Measurements from ENCODE around the gene ETV5. TPM values are rescaled to one million over a fixed set of nuclear protein-coding genes. Genes with fewer than 3 reads are reported as not detected.
A peak's percentile ranks its signal among the peaks of the same experiment; 100 is the strongest.

Gene ETV5
- total and polyA plus RNA-seq, 10 of the 15 experiments (the other 5 are each of a cell fraction or from before 2014, with no cell fraction given), result 5.0 to 18.4 (median 7.4) TPM

- H3K9ac ChIP-seq (ENCODE audit: control insufficient read depth, insufficient read depth, low read length), result no peak overlapping the region
- H2AFZ ChIP-seq (ENCODE audit: control insufficient read depth, low read depth, low read length), result no peak overlapping the region
- H3K4me2 ChIP-seq (ENCODE audit: control insufficient read depth, insufficient read depth), result peak overlapping the region; percentile 62
- in situ Hi-C loops (cut with MboI) (no loop called here), intact Hi-C loops (cut with micrococcal nuclease; ENCODE audit: unreplicated experiment) (no loop called here)
- H3K9me3 ChIP-seq (replicated peaks; ENCODE audit: control insufficient read depth, insufficient read depth, low read length), result no peaks in the 10 kb centered on the region
- POLR2A ChIA-PET, result no interaction called here
- ATAC-seq (no peak), DNase-seq (ENCODE audit: low read depth, low spot score) (no peak), FAIRE-seq (no peak)
- no peak overlapping the region for H3K4me3 ChIP-seq
- SMC1A ChIA-PET (ENCODE audit: uncharacterized antibody, unreplicated experiment), result interaction anchor here (0.6 kb wide), 1 partner anchor 561 kb away, joined by 3 read pairs; no protein-coding TSS in a partner anchor
- H3K27ac ChIP-seq (ENCODE audit: control insufficient read depth, insufficient read depth), result no peak overlapping the region
- peaks cover 6% of the 10 kb centered on the region for H3K4me1 ChIP-seq (ENCODE audit: control insufficient read depth, insufficient read depth, low read length)
- no peaks in the 10 kb centered on the region for H3K79me2 ChIP-seq (ENCODE audit: control insufficient read depth, insufficient read depth, low read length)
- RAD21 ChIA-PET (ENCODE audit: unreplicated experiment), result no interaction called here
- WGBS (ENCODE audit: insufficient coverage, insufficient replicate concordance, low lambda C conversion rate, missing lambda C conversion rate), result 81% methylated on average over 7 of the region's 7 CpGs
- no peaks in the 10 kb centered on the region for H3K36me3 ChIP-seq (ENCODE audit: control insufficient read depth in 2 of 2, insufficient read depth in 2 of 2, low read length in 1 of 2)
- BruUV-seq (replicated peaks), result no TSS peak
- H3K27me3 ChIP-seq (replicated peaks in 1 of 2; ENCODE audit: control insufficient read depth in 2 of 2, insufficient read depth in 2 of 2, low read length in 1 of 2), result no peaks in the 10 kb centered on the region
- H4K20me1 ChIP-seq (ENCODE audit: control insufficient read depth, insufficient read depth), result no peaks in the 10 kb centered on the region
- CTCF ChIA-PET, result interaction anchor here (0.6 to 1.0 kb wide), 2 partner anchors 12 to 28 kb away, joined by 3 read pairs; no protein-coding TSS in a partner anchor
- TF ChIP-seq BCLAF1 (IDR thresholded peaks at IDR 0.05) (no peak), SRF (IDR thresholded peaks at IDR 0.05; ENCODE audit: low read depth in 2 of 2, low read length in 2 of 2) (no peak), CEBPZ (IDR thresholded peaks at IDR 0.05; ENCODE audit: low read depth, low read length) (no peak), IRF5 (IDR thresholded peaks at IDR 0.05; ENCODE audit: borderline replicate concordance) (no peak), SP1 (IDR thresholded peaks at IDR 0.05; ENCODE audit: low read depth, low read length) (no peak)
These were observed 104.2 kb downstream of the ETV5 start for GRCh38 chr3:186004671-186005070.

All from GM12878 (cell line).